ENCODE results near the gene CCDC190. TPM values are rescaled to one million over a fixed set of nuclear protein-coding genes. Genes with fewer than 3 reads are reported as not detected.

Gene CCDC190
- total RNA-seq, 2 donors from 2014 or later, result not detected

- no peak for TF ChIP-seq CTCF (conservative IDR thresholded peaks at IDR 0.05)
- H3K4me3 ChIP-seq (ENCODE audit: low read length), result no peak overlapping the region
- no peak overlapping the region for H3K27ac Mint-ChIP-seq
- peaks cover 2% of the 10 kb centered on the region for H3K9me3 Mint-ChIP-seq
- H3K9me3 ChIP-seq (ENCODE audit: control insufficient read depth, low read length), result no peaks in the 10 kb centered on the region
- peaks cover 5% of the 10 kb centered on the region for H3K27me3 ChIP-seq (ENCODE audit: control insufficient read depth, insufficient read depth, low read length, poor library complexity, severe bottlenecking)
- no peak for DNase-seq
- no peak overlapping the region for H3K27ac ChIP-seq (ENCODE audit: low read depth, low read length)
- peaks cover 8% of the 10 kb centered on the region for H3K27me3 Mint-ChIP-seq (ENCODE audit: insufficient read depth)
- H3K4me1 ChIP-seq (ENCODE audit: control insufficient read depth, insufficient read depth, low read length), result no peaks in the 10 kb centered on the region
- no peaks in the 10 kb centered on the region for H3K36me3 ChIP-seq (ENCODE audit: control insufficient read depth, insufficient read depth, low read length)
- WGBS, 2 experiments (ENCODE audit: insufficient coverage in 1 of 2, insufficient read length in 1 of 2), result 84 to 92% methylated on average over 2 to 3 of the region's 3 CpGs
- no peaks in the 10 kb centered on the region for H3K36me3 Mint-ChIP-seq (ENCODE audit: low read depth)
- no peak overlapping the region for H3K4me3 Mint-ChIP-seq
- peaks cover 5% of the 10 kb centered on the region for H3K4me1 Mint-ChIP-seq
- no peak overlapping the region for H3K9ac ChIP-seq (ENCODE audit: extremely low read depth, low read length, poor library complexity, severe bottlenecking)
Measured at GRCh38 chr1:162877412-162877811, 16.4 kb upstream of the CCDC190 start.

GRCh38 chr1:162876751-162877150, 15.8 kb upstream of the CCDC190 start:
- no peaks in the 10 kb centered on the region for H3K36me3 Mint-ChIP-seq (ENCODE audit: low read depth)
- Histone ChIP-seq H3K36me3 (ENCODE audit: control insufficient read depth, insufficient read depth, low read length) (no peaks in the 10 kb centered on the region), H3K9me3 (ENCODE audit: control insufficient read depth, low read length) (no peaks in the 10 kb centered on the region), H3K9ac (ENCODE audit: extremely low read depth, low read length, poor library complexity, severe bottlenecking) (no peak overlapping the region), H3K4me3 (ENCODE audit: low read length) (no peak overlapping the region), H3K4me1 (ENCODE audit: control insufficient read depth, insufficient read depth, low read length) (no peaks in the 10 kb centered on the region), H3K27me3 (ENCODE audit: control insufficient read depth, insufficient read depth, low read length, poor library complexity, severe bottlenecking) (peaks cover 5% of the 10 kb centered on the region), H3K27ac (ENCODE audit: low read depth, low read length) (no peak overlapping the region)
- peaks cover 2% of the 10 kb centered on the region for H3K27me3 Mint-ChIP-seq (ENCODE audit: insufficient read depth)
- H3K9me3 Mint-ChIP-seq, result peaks cover 4% of the 10 kb centered on the region
- TF ChIP-seq CTCF (conservative IDR thresholded peaks at IDR 0.05), result no peak
- H3K27ac Mint-ChIP-seq, result no peak overlapping the region
- WGBS, 2 experiments (ENCODE audit: insufficient coverage in 1 of 2, insufficient read length in 1 of 2), result 67 to 72% methylated on average over 1 to 3 of the region's 3 CpGs
- DNase-seq, result no peak
- no peak overlapping the region for H3K4me3 Mint-ChIP-seq
- peaks cover 5% of the 10 kb centered on the region for H3K4me1 Mint-ChIP-seq

GRCh38 chr1:162873671-162874666, 13.0 kb upstream of the CCDC190 start:
- Histone ChIP-seq H3K27me3 (ENCODE audit: control insufficient read depth, insufficient read depth, low read length, poor library complexity, severe bottlenecking) (no peaks in the 10 kb centered on the region), H3K9ac (ENCODE audit: extremely low read depth, low read length, poor library complexity, severe bottlenecking) (no peak overlapping the region), H3K27ac (ENCODE audit: low read depth, low read length) (no peak overlapping the region), H3K9me3 (ENCODE audit: control insufficient read depth, low read length) (peaks cover 7% of the 10 kb centered on the region), H3K36me3 (ENCODE audit: control insufficient read depth, insufficient read depth, low read length) (no peaks in the 10 kb centered on the region), H3K4me1 (ENCODE audit: control insufficient read depth, insufficient read depth, low read length) (no peaks in the 10 kb centered on the region), H3K4me3 (ENCODE audit: low read length) (no peak overlapping the region)
- no peak for DNase-seq
- H3K4me1 Mint-ChIP-seq, result peaks cover 5% of the 10 kb centered on the region
- no peak overlapping the region for H3K27ac Mint-ChIP-seq
- no peak overlapping the region for H3K4me3 Mint-ChIP-seq
- WGBS, 2 experiments (ENCODE audit: insufficient coverage in 1 of 2, insufficient read length in 1 of 2), result 86 to 89% methylated on average over 4 to 8 of the region's 8 CpGs
- H3K36me3 Mint-ChIP-seq (ENCODE audit: low read depth), result peaks cover 2% of the 10 kb centered on the region
- H3K9me3 Mint-ChIP-seq, result peaks cover 26% of the 10 kb centered on the region
- peaks cover 1% of the 10 kb centered on the region for H3K27me3 Mint-ChIP-seq (ENCODE audit: insufficient read depth)
- peak; percentile 60 for TF ChIP-seq CTCF (conservative IDR thresholded peaks at IDR 0.05)

Data from endodermal cell (in vitro differentiated cells).